Activated CD4-positive, alpha-beta T cell treated with anti-CD3 and anti-CD28 coated beads for 4 hours (primary cell): ENCODE data around the gene NTN4.
"Not testable (repeated sequence)": the region's sequence is repeated elsewhere in the genome, so short reads cannot be mapped to it uniquely, and the experiment has no call there.

Experiments used
- DNase-seq, 2 donors: peaks; one replicate each; pipeline ENCODE4 v3.0.0-alpha.2; 2020

The NTN4 gene

GRCh38 chr12:95742586-95742985 is 48.0 kb downstream of the NTN4 start:
- DNase-seq: no peak

- no peak for DNase-seq
Measured at GRCh38 chr12:95741635-95742034, 48.9 kb downstream of the NTN4 start.

DNA sequence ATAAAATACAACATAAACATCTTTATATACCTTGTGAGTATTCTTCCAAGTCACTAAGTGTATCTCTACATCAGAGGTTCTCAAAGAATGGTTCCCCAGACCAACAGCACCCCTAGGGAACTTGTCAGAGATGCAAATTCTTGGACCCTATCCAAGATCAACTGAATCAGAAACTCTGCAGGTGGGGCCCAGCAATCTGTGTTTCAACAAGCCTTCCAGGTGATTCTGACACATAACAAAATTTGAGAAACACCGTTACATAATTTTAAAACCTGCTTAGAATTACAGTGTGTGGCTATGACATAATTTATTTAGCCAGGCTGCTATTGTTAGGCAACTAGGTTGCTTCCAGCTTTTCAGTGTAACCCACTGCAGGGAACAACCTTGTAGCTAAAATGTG is 49.8 kb downstream of the NTN4 start:
- no peak for DNase-seq

- DNase-seq: no peak
Measured at GRCh38 chr12:95739561-95740313, 50.8 kb downstream of the NTN4 start.

DNA sequence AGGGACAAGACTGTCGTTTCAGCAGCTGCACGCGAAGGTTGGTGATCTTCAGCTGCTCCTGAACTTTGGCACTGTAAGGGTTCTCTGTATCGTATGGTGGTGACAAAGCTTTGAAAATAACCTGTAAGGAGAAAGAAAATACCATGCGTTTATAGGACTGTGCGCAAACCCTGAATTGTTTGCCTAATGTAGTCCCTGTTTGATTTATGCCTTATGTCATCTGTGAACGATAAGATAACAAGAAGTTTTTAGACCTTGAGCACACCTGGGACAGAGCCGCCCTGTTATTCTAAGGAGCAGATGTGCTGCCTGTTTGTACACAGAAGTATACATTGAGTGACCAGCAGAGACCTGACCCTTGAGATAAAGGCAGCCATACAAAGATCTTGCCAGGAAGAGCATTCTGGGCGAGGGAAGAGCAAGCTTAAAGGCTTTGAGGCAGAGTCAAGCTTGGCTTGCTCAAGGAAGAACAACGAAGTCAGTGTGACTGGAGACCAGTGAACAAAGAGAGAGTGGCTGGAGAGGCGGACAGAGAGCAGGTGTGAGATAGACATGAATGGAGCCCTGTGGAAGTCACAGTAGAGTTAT is 52.4 kb downstream of the NTN4 start:
- no peak for DNase-seq

DNA sequence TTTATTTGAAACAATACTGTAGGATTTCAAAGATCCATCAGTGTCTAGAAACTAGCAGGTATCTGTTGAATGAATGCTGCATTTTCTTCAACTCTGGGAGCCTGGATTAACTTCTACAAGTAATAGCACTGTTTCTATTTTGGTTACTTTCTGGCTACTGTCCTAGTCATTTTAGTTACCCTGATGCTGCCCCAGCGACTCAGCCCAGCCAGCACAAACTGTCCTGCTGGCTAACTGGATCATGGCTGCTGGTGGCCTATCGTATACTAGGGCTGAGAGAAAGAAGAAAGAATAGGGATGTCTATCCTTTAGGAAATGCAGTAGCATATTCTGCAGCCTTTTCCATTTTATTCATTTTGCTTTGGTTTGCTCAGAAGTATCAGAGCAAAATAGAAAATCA is 53.9 kb downstream of the NTN4 start:
- no peak for DNase-seq

DNA sequence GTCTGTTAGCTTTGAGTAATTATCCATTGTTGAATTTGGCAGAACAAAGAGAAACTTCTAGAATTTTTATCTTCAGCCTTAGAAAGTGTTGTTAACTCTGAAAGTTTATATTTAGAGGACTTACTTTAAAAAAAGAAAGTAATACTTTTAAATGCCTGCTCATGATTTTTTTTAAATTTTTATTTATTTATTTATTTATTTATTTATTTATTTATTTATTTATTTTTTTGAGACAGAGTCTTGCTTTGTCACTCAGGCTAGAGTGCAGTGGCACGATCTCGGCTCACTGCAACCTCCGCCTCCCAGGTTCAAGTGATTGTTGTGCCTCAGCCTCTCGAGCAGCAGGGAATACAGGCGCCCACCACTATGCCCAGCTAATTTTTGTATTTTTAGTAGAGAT is 54.8 kb downstream of the NTN4 start:
- not testable (repeated sequence) for DNase-seq

GRCh38 chr12:95733141-95733825 is 57.3 kb downstream of the NTN4 start:
- DNase-seq: no peak

DNA sequence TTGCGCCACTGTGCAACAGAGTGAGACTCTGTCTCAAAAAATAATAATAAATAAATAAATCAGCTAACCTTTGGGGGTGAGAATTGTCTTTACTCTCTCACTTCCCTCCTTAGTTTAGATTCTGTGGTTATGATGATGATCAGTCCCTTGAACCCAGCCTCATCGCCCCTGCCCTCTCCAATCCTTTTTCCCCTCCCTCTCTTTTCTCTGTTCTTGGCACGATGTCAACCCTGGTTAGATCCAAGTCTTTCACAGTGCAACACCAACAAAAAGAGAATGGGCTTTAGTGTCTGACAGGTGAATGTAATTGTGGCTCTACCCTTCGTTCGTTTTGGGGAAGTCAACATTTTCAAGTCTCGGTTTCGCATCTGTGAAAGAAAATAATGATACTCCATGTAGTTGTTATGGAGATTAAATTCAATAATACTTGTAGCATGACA is 59.0 kb downstream of the NTN4 start:
- no peak for DNase-seq

DNA sequence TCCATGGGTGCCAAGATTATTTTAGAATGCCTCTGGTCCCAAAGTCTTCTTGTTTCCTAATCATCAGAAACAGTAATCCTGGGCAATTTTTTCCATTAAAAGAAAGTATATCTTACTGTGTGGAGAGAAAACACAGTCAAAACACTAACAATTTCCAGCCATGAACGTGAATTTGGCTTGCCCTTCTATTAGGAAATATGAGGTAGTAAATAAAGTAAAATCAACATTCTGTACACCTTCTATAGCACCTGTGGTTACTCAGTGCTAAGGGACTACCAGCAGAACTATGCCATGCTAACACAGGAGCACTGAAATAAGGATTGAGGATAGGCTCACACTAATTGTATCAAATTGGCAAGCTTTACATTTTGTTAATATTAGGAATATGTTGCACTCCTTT is 60.1 kb downstream of the NTN4 start:
- no peak for DNase-seq

- DNase-seq: no peak
Measured at GRCh38 chr12:95726903-95727302, 63.7 kb downstream of the NTN4 start.

- DNase-seq: no peak
Measured at GRCh38 chr12:95724767-95725166, 65.8 kb downstream of the NTN4 start.

GRCh38 chr12:95723693-95724384 is 66.7 kb downstream of the NTN4 start:
- DNase-seq: no peak

DNA sequence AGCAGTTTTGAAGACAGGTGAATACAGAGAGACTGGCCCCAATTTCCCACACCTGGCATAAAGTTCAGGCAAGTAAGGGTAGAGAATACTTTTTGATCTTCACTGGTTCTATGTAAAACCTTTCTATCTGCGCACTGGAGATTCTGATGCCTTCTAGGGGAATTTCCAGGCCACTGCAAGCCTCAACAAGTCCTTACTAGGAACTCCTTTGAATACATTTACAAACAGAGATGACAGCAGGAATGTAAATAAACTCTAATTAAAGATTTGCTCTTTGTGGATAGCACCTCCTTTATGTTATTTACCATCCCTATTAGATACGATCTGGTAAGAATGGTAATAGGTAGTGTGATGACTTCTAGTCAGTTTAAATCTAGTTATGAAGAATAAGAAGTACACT is 69.2 kb downstream of the NTN4 start:
- DNase-seq: no peak

GRCh38 chr12:95720146-95720545 is 70.4 kb downstream of the NTN4 start:
- DNase-seq: no peak

- DNase-seq: no peak
Measured at GRCh38 chr12:95718772-95719171, 71.8 kb downstream of the NTN4 start.

DNA sequence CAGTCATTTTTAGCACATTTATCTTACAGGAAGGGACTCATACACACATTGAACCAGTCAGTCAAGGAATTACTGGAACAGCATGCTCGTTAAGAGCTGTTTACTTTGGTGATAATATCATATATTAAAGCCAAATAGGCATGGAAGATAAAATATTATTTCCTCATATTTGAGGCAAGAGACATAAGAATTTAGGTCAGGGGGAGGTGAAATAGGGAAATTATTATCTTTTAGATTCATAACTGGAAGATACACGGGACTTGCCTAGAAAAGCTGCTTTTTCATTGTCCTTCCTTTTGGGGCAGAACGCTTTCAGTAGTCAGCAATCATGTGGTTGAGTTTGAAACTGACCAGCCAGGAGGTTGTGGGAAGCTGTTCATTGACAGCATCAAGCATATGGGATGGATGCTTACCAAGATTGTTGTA is 72.5 kb downstream of the NTN4 start:
- no peak for DNase-seq

DNA sequence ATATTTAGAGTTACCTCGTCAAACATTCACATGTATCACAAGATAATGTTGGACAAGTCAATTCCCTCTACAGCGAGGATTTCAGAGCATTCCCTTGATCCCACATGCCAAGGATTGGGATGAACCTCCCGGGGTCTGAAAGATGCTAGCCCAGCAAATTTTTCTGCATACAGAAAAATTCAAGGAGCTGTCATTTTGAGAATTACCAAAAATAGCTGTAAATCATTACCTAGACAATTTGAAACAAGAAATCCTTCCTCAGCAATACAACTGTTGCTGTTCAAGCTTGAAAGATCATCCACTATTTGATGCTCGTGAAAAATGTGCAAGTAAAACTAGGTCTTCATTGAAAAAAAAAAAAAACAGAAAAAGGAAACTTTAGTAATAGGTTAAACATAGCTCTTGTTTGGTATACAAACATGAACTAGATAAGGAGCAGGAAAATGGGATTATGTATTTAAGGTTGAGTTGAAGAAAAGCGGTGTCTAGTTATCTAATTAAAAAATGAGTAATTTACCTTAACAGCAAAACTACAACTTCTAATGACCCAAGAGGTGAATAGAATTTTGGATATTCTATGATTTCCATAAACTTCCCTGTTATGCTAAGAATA is 73.1 kb downstream of the NTN4 start:
- no peak for DNase-seq

GRCh38 chr12:95715177-95715576 is 75.4 kb downstream of the NTN4 start:
- no peak for DNase-seq

DNA sequence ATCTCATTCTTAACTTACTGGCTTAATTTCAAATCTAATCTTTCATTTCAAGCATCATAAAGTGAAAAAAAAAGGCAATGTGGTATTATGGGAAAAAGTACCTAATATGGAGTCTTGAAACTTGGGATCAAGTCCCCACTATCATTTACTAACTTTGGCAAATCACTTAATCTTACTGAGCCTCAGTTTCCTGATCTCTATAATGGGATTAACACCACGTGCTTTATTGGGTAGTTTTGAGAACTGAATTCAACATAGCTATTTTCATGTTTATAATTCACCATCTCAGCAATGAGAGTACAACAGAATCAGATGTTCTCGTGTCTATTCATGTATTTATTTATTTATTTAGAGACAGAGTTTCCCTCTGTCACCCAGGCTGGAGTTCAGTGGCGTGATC is 78.3 kb downstream of the NTN4 start:
- DNase-seq: no peak

GRCh38 chr12:95710386-95710785 is 80.2 kb downstream of the NTN4 start:
- DNase-seq: no peak

DNA sequence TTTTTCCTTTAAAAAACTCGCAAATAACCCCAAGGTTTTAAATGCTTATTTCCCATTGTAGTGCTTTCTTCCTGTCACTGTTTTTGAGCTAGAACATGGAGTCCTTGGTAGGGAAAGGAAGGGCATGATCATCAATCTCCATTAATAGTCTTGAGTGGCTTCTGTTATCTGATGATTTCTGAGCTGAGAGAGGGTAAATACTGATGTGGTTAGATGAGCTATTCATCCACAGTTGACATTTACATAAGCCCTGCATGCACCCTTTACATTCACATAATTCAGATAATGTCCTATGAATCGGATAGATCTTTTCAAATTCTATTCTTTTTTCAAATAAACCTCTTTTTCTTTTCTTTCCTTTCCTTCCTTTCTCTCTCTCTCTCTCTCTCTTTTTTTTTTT is 81.4 kb downstream of the NTN4 start:
- no peak for DNase-seq

GRCh38 chr12:95705143-95705542 is 85.4 kb downstream of the NTN4 start:
- no peak for DNase-seq
